Naive thymus-derived CD8-positive, alpha-beta T cell (primary cell): ENCODE data around the gene ZNF668. TPM values are rescaled to one million over a fixed set of nuclear protein-coding genes. Genes with fewer than 3 reads are reported as not detected.

Source experiments
- ATAC-seq, 2 donors: fragments of 150-1000 bp; cut with Tn5 transposase in 1 of 2; sonication (Bioruptor Pico), chemical (Tn5 transposase) in 1 of 2; 1 replicate in 1 of 2; 2 replicates in 1 of 2; pipeline ENCODE4 v1.10.0; 2021; ENCODE audit warnings: mild to moderate bottlenecking in 2 of 2, moderate library complexity in 2 of 2
- POLR2A ChIA-PET: fragments of 350-600 bp; sonication (Branson Sonifier 250); formaldehyde crosslinking; loops from one replicate; lab custom pipeline; 2021; ENCODE audit warnings: antibody characterized with exemption; lab: Charles Lee
- DNase-seq, 10 donors: peaks; one replicate each; pipeline versions ENCODE4 v3.0.0 to v3.0.0-alpha.2; 2020 to 2022
- H3K27ac Mint-ChIP-seq, 10 donors: one replicate each; pipeline ENCODE4 v1.8.0; 2020 to 2022; ENCODE audit warnings: mild to moderate bottlenecking in 10 of 10, mixed read lengths in 10 of 10, moderate library complexity in 4 of 10, inconsistent platforms in 1 of 10
- H3K27me3 Mint-ChIP-seq, 5 donors: one replicate each; pipeline ENCODE4 v1.8.0; 2021 to 2022; ENCODE audit warnings: mixed read lengths in 5 of 5
- H3K36me3 Mint-ChIP-seq, 3 donors: one replicate each; pipeline ENCODE4 v1.8.0; 2020 to 2022; ENCODE audit warnings: mixed read lengths in 3 of 3, mild to moderate bottlenecking in 2 of 3, inconsistent platforms in 1 of 3
- H3K4me1 Mint-ChIP-seq, 4 donors: one replicate each; pipeline ENCODE4 v1.8.0; 2021 to 2022; ENCODE audit warnings: mixed read lengths in 4 of 4
- H3K4me3 Mint-ChIP-seq, 10 donors: one replicate each; pipeline ENCODE4 v1.8.0; 2020 to 2022; ENCODE audit warnings: mild to moderate bottlenecking in 10 of 10, mixed read lengths in 10 of 10, moderate library complexity in 6 of 10, inconsistent platforms in 1 of 10
- H3K9me3 Mint-ChIP-seq, 9 donors: one replicate each; pipeline ENCODE4 v1.8.0; 2020 to 2022; ENCODE audit warnings: mixed read lengths in 9 of 9, mild to moderate bottlenecking in 3 of 9, inconsistent platforms in 1 of 9, moderate library complexity in 1 of 9
- polyA plus RNA-seq, 3 donors: library from polyadenylated mRNA; unstranded; fragments of 300-500 nt; fragmentation: Illumina TruSeq; gene quantifications; one replicate each; pipeline ENCODE4 v1.2.3, GENCODE V29; 2021
- total RNA-seq, 8 experiments: library from RNA in 2 of 8; stranded (reverse) in 2 of 8; gene quantifications; one replicate each; pipeline ENCODE4 v1.2.3 and lab custom pipeline; 2021 to 2026

The ZNF668 gene
- total and polyA plus RNA-seq, 5 experiments from 2014 or later = 4.2 to 13.7 (median 9.1) TPM

GRCh38 chr16:31063843-31064611 lies 10.0 kb downstream of the ZNF668 start:
- no peaks in the 10 kb centered on the region for H3K27me3 Mint-ChIP-seq
- H3K27ac Mint-ChIP-seq = peak overlapping the region in 9 of 10 donors; percentile 47 to 91 (median 79)
- ATAC-seq (peak; percentile 28 to 66), DNase-seq (peak in 3 of 10 donors; percentile 17 to 26 (median 25))
- peaks cover 23 to 47% (median 40%) of the 10 kb centered on the region in 4 donors for H3K4me1 Mint-ChIP-seq
- POLR2A ChIA-PET = interaction anchor here (1.6 to 4.1 kb wide), 2 partner anchors 10 to 28 kb away, joined by 3 to 28 read pairs; partner anchors contain the start of genes ZNF646 and ZNF668
- H3K36me3 Mint-ChIP-seq = peaks cover 0 to 20% (median 7%) of the 10 kb centered on the region in 3 donors
- peak overlapping the region; percentile 52 to 88 (median 72) for H3K4me3 Mint-ChIP-seq
- no peaks in the 10 kb centered on the region for H3K9me3 Mint-ChIP-seq

DNA sequence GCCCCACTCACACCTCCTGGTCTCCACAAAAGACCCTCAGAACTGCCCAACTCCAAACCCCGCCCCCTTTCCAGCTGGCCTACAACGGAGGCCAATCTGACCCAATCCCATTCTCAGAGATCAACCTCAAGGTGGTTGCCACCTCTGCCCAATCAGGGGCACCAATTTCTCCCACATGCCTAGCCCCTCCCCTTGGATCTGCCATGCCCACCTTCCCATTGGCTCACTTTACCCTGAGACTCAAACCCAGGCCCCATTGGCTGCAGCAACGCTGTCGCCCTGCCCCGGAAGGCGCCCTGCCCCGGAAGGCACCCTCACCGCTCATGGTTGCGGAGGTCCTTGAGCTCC lies 10.6 kb downstream of the ZNF668 start:
- POLR2A ChIA-PET = interaction anchor here (1.6 to 4.1 kb wide), 2 partner anchors 10 to 29 kb away, joined by 3 to 28 read pairs; partner anchors contain the start of genes ZNF646 and ZNF668
- peak overlapping the region in 9 of 10 donors; percentile 8 to 88 (median 52) for H3K4me3 Mint-ChIP-seq
- ATAC-seq (no peak), DNase-seq (no peak)
- H3K36me3 Mint-ChIP-seq = peaks cover 0 to 20% (median 7%) of the 10 kb centered on the region in 3 donors
- H3K27ac Mint-ChIP-seq = peak overlapping the region in 7 of 10 donors; percentile 36 to 78 (median 73)
- H3K9me3 Mint-ChIP-seq = no peaks in the 10 kb centered on the region
- H3K4me1 Mint-ChIP-seq = peaks cover 23 to 46% (median 38%) of the 10 kb centered on the region in 4 donors
- H3K27me3 Mint-ChIP-seq = no peaks in the 10 kb centered on the region

GRCh38 chr16:31061813-31062440 lies 12.1 kb downstream of the ZNF668 start:
- POLR2A ChIA-PET = interaction anchor here (0.6 to 4.1 kb wide), 3 partner anchors 12 to 144 kb away, joined by 3 to 28 read pairs (median 3); partner anchors contain the start of genes ZNF646 and ZNF668
- Mint-ChIP-seq H3K9me3 (no peaks in the 10 kb centered on the region), H3K4me1 (peaks cover 20 to 46% (median 38%) of the 10 kb centered on the region in 4 donors), H3K4me3 (no peak overlapping the region), H3K36me3 (peaks cover 0 to 22% (median 7%) of the 10 kb centered on the region in 3 donors), H3K27me3 (no peaks in the 10 kb centered on the region), H3K27ac (no peak overlapping the region)
- DNase-seq (no peak), ATAC-seq (no peak)

DNA sequence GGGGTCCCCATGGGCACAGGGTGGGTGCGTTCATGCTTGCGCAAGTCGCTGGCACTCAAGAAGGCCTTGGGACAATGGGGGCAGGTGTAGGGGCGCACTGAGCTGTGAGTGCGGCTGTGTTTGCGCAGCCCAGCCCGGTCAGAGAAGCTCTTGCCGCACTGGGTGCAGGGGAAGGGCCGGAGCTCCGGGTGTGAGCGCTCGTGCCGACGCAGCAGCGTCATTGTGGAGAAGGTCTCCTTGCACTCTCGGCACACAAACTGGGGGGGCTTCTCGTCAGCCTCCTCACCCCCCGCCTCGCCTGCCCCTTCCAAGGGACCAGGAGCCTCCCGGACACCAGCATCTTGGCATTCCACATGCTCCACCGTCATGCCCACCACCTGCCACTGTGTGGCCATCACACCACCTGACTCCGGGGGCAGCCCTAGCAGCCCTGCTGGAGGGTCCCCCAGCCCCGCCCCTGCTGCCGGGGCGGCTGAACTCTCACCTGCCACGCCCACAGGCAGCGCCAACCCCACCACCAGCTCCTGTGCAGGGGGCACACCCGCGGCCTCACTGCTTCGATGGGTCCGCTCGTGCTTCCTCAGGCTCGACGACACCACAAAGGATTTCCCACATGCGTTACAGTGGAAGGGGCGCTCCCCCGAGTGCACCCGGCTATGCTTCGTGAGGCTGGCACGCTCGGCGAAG lies 12.8 kb downstream of the ZNF668 start:
- Mint-ChIP-seq H3K27me3 (no peaks in the 10 kb centered on the region), H3K36me3 (peaks cover 0 to 23% (median 7%) of the 10 kb centered on the region in 3 donors), H3K4me3 (no peak overlapping the region), H3K4me1 (peaks cover 19 to 45% (median 34%) of the 10 kb centered on the region in 4 donors), H3K27ac (no peak overlapping the region), H3K9me3 (no peaks in the 10 kb centered on the region)
- no peak for ATAC-seq
- no peak for DNase-seq
- POLR2A ChIA-PET = interaction anchor here (1.2 to 1.9 kb wide), 2 partner anchors 12 to 81 kb away, joined by 5 to 6 read pairs; no protein-coding TSS in a partner anchor

DNA sequence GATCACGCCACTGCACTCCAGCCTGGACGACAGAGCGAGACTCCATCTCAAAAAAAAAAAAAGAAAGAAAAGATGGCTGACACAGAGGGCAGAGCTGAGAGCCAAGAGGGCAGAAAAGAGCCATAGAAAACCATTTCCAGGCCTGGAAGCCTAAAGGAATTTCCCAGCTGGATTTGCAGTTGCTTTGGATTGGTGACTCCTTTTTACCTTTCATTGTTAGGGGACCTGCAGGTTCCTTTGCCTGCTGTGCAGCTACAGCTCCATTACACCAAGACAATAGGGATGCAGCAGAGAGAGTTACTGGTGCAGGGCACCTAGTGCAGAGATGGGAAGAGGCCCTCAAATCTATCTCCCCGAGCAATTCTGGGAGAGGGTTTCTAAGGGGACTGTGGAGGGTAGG lies 18.4 kb downstream of the ZNF668 start:
- Mint-ChIP-seq H3K9me3 (no peaks in the 10 kb centered on the region), H3K4me1 (peaks cover 0 to 7% (median under 1%) of the 10 kb centered on the region in 4 donors), H3K4me3 (no peak overlapping the region), H3K27ac (no peak overlapping the region), H3K27me3 (peaks cover 0 to 2% (median 0%) of the 10 kb centered on the region in 5 donors), H3K36me3 (peaks cover 0 to 12% (median 2%) of the 10 kb centered on the region in 3 donors)
- ATAC-seq (no peak), DNase-seq (no peak)
- POLR2A ChIA-PET = interaction anchor here (0.6 to 0.9 kb wide), 2 partner anchors 16 to 87 kb away, joined by 4 read pairs; no protein-coding TSS in a partner anchor

GRCh38 chr16:31052114-31052513 lies 21.9 kb downstream of the ZNF668 start:
- Mint-ChIP-seq H3K4me3 (no peak overlapping the region), H3K27me3 (peaks cover 0 to 2% (median 0%) of the 10 kb centered on the region in 5 donors), H3K4me1 (peaks cover 0 to 3% (median 0%) of the 10 kb centered on the region in 4 donors), H3K27ac (peak overlapping the region in 3 of 10 donors; percentile 7 to 66 (median 29)), H3K9me3 (no peaks in the 10 kb centered on the region), H3K36me3 (peaks cover 0 to 3% (median 0%) of the 10 kb centered on the region in 3 donors)
- no peak for ATAC-seq
- POLR2A ChIA-PET = interaction anchor here (0.6 kb wide), 1 partner anchor 74 kb away, joined by 4 read pairs; no protein-coding TSS in a partner anchor
- DNase-seq = no peak

DNA sequence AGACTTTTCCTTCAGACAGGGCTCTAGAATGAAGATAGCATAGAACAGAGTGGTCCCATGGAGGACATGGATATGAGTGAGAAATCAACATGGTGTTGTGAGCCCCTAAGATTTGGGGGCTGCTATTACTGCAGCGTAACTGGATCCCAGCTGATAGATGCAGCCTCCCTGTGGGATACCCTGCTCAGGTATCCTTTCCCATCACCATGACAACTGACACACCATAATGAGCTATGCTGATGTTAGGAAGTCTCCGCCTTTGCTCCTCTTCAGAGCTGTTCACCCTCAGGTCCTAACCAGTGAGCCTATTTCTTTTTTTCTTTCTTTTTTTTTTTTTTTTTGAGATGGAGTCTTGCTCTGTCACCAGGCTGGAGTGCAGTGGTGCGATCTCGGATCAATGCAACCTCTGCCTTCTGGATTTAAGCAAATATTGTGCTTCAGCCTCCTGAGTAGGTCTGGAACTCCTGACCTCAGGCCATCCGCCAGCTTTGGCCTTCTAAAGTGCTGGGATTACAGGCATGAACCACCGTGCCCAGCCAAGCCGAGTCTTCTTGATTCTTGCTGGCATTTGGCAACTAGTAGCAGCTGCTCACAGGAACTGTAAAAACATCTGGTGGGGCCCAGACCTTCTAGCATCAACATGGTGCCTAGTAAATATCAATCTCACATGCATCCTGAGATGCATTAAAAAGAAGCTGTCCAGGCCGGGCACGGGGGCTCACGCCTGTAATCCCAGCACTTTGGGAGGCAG lies 23.6 kb downstream of the ZNF668 start:
- DNase-seq (no peak), ATAC-seq (no peak)
- H3K4me1 Mint-ChIP-seq = peaks cover 0 to 3% (median 0%) of the 10 kb centered on the region in 4 donors
- H3K27me3 Mint-ChIP-seq = peaks cover 0 to 2% (median 0%) of the 10 kb centered on the region in 5 donors
- H3K27ac Mint-ChIP-seq = no peak overlapping the region
- no peaks in the 10 kb centered on the region for H3K9me3 Mint-ChIP-seq
- no peak overlapping the region for H3K4me3 Mint-ChIP-seq
- POLR2A ChIA-PET = interaction anchor here (0.7 to 1.3 kb wide), 3 partner anchors 12 to 246 kb away, joined by 3 to 5 read pairs (median 3); no protein-coding TSS in a partner anchor
- no peaks in the 10 kb centered on the region for H3K36me3 Mint-ChIP-seq

- H3K27ac Mint-ChIP-seq = no peak overlapping the region
- no peak overlapping the region for H3K4me3 Mint-ChIP-seq
- no peaks in the 10 kb centered on the region for H3K9me3 Mint-ChIP-seq
- peaks cover 0 to 31% (median 0%) of the 10 kb centered on the region in 3 donors for H3K36me3 Mint-ChIP-seq
- POLR2A ChIA-PET = interaction anchor here (0.7 kb wide), 1 partner anchor 25 kb away, joined by 5 read pairs; no protein-coding TSS in a partner anchor
- DNase-seq (no peak), ATAC-seq (no peak)
- H3K27me3 Mint-ChIP-seq = no peaks in the 10 kb centered on the region
- H3K4me1 Mint-ChIP-seq = peaks cover 0 to 6% (median 2%) of the 10 kb centered on the region in 4 donors
Observed at GRCh38 chr16:31043898-31044481, 30.1 kb downstream of the ZNF668 start.

DNA sequence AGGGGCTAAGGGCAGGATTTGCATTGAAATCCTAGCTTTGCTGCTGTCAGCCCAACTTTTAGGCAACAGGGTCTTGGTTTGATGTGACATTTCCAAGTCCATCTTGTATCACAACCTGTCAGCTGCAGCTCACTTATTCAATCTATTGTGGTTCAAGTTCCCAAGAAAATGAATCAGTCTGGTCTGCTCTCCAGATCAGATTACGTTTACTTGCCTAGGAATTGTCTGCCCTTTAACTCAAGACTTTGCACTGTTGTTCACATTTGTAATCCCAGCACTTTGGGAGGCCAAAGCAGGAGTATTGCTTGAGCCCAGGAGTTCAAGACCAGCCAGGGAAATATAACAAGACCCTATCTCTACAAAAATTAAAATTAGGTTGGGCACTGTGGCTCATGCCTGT lies 30.7 kb downstream of the ZNF668 start:
- POLR2A ChIA-PET = interaction anchor here (0.7 kb wide), 1 partner anchor 26 kb away, joined by 5 read pairs; no protein-coding TSS in a partner anchor

GRCh38 chr16:31042866-31043265 lies 31.2 kb downstream of the ZNF668 start:
- Mint-ChIP-seq H3K27ac (peak overlapping the region in 1 of 10 donors; percentile 62), H3K36me3 (peaks cover 0 to 36% (median 3%) of the 10 kb centered on the region in 3 donors), H3K9me3 (no peaks in the 10 kb centered on the region), H3K4me1 (peaks cover 0 to 9% (median 2%) of the 10 kb centered on the region in 4 donors), H3K27me3 (no peaks in the 10 kb centered on the region), H3K4me3 (peak overlapping the region in 1 of 10 donors; percentile 56)
- no peak for DNase-seq
- POLR2A ChIA-PET = no interaction called here
- ATAC-seq = no peak

More for the DNA sequence above, 30.7 kb downstream of the ZNF668 start:
- DNase-seq (no peak), ATAC-seq (no peak)
- Mint-ChIP-seq H3K27me3 (no peaks in the 10 kb centered on the region), H3K4me1 (peaks cover 0 to 9% (median 2%) of the 10 kb centered on the region in 4 donors), H3K36me3 (peaks cover 0 to 36% (median 3%) of the 10 kb centered on the region in 3 donors), H3K27ac (no peak overlapping the region), H3K4me3 (no peak overlapping the region), H3K9me3 (no peaks in the 10 kb centered on the region)

DNA sequence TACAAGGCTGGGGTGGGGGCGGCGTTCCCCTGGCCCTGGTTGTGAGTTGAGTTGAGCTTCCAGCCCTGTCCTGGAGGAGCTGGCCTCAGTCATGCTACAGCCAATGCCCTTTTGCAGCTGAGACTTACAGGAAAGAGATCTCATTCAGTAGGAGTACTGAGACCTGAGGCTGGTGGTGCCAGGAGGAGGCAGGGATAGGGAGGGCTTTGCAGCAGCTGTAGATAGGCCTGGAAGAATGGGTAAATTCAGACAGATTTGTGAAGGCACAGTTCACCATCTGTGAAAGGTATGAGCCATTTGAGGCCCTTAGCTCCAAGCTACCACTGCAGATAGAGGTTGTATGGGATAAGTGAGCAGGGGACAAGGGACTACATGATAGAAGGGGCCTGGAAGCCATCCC lies 35.0 kb downstream of the ZNF668 start:
- Mint-ChIP-seq H3K27me3 (no peaks in the 10 kb centered on the region), H3K9me3 (no peaks in the 10 kb centered on the region), H3K27ac (peak overlapping the region in 1 of 10 donors; percentile 29), H3K4me3 (no peak overlapping the region), H3K36me3 (peaks cover 0 to 55% (median 3%) of the 10 kb centered on the region in 3 donors), H3K4me1 (peaks cover 13 to 24% (median 19%) of the 10 kb centered on the region in 4 donors)
- POLR2A ChIA-PET = interaction anchor here (0.6 to 0.7 kb wide), 2 partner anchors 17 to 172 kb away, joined by 3 to 4 read pairs; no protein-coding TSS in a partner anchor
- DNase-seq (no peak), ATAC-seq (no peak)
